H9 (cell line): ENCODE measurements around the gene FOXL1. TPM values are rescaled to one million over a fixed set of nuclear protein-coding genes. Genes with fewer than 3 reads are reported as not detected.

Experiments used
- DNase-seq: peaks from one replicate; pipeline ENCODE4 v3.0.0-alpha.2; 2017
- H2AFZ ChIP-seq: one replicate; pipeline ENCODE4 v1.6.1; 2013; ENCODE audit warnings: mild to moderate bottlenecking, low read length, control low read depth, moderate library complexity
- H2AK5ac ChIP-seq: 2 replicates; pipeline ENCODE4 v1.6.1; 2013; ENCODE audit warnings: low read length, control low read depth, mixed read lengths; ENCODE audit not compliant: insufficient read length
- H2BK120ac ChIP-seq: one replicate; pipeline ENCODE4 v1.6.1; 2013; ENCODE audit warnings: low read depth, mild to moderate bottlenecking, low read length, control low read depth, inconsistent platforms; ENCODE audit not compliant: poor library complexity, severe bottlenecking
- H2BK12ac ChIP-seq: 2 replicates; pipeline ENCODE4 v1.6.1; 2013; ENCODE audit warnings: low read length, control low read depth, mixed read lengths, low read depth; ENCODE audit not compliant: insufficient read length
- H2BK15ac ChIP-seq: 2 replicates; pipeline ENCODE4 v1.6.1; 2013; ENCODE audit warnings: low read depth, low read length, control low read depth
- H2BK20ac ChIP-seq: one replicate; pipeline ENCODE4 v1.6.1; 2013; ENCODE audit warnings: low read depth, mild to moderate bottlenecking, low read length, control low read depth, inconsistent platforms; ENCODE audit not compliant: poor library complexity, severe bottlenecking
- H2BK5ac ChIP-seq: 2 replicates; pipeline ENCODE4 v1.6.1; 2013; ENCODE audit warnings: low read length, control low read depth, mixed read lengths; ENCODE audit not compliant: insufficient read length
- H3K14ac ChIP-seq: 2 replicates; pipeline ENCODE4 v1.6.1; 2013; ENCODE audit warnings: low read length, control low read depth; ENCODE audit not compliant: insufficient read depth
- H3K18ac ChIP-seq: 2 replicates; pipeline ENCODE4 v1.6.1; 2013; ENCODE audit warnings: low read depth, mild to moderate bottlenecking, mixed read lengths, low read length, control low read depth; ENCODE audit not compliant: insufficient read length
- H3K23ac ChIP-seq: 2 replicates; pipeline ENCODE4 v1.6.1; 2013; ENCODE audit warnings: low read length, control low read depth, mixed read lengths, low read depth; ENCODE audit not compliant: insufficient read length
- H3K23me2 ChIP-seq: 2 replicates; pipeline ENCODE4 v1.6.1; 2013; ENCODE audit warnings: low read depth, mild to moderate bottlenecking, mixed read lengths, low read length, control low read depth; ENCODE audit not compliant: insufficient read length, poor library complexity, severe bottlenecking
- H3K27ac ChIP-seq: 2 replicates; pipeline ENCODE4 v1.5.1; 2013; ENCODE audit warnings: low read length, control low read depth, mixed read lengths, low read depth; ENCODE audit not compliant: insufficient read length
- H3K27me3 ChIP-seq: 2 replicates; pipeline ENCODE4 v1.6.1; 2013; ENCODE audit warnings: low read length, control low read depth, inconsistent platforms; ENCODE audit not compliant: insufficient read depth
- H3K4ac ChIP-seq: 2 replicates; pipeline ENCODE4 v1.6.1; 2013; ENCODE audit warnings: low read depth, mild to moderate bottlenecking, control low read depth, inconsistent platforms, low read length, moderate library complexity
- H3K4me1 ChIP-seq: 2 replicates; pipeline ENCODE4 v1.6.1; 2013; ENCODE audit warnings: low read length, control low read depth, inconsistent platforms; ENCODE audit not compliant: insufficient read depth
- H3K4me2 ChIP-seq: 2 replicates; pipeline ENCODE4 v1.6.1; 2013; ENCODE audit warnings: low read length, control low read depth, mixed read lengths; ENCODE audit not compliant: insufficient read length, insufficient read depth
- H3K56ac ChIP-seq: 2 replicates; pipeline ENCODE4 v1.6.1; 2013; ENCODE audit warnings: low read depth, mild to moderate bottlenecking, mixed read lengths, low read length, control low read depth; ENCODE audit not compliant: insufficient read length
- H3K79me1 ChIP-seq: 2 replicates; pipeline ENCODE4 v1.6.1; 2013; ENCODE audit warnings: low read depth, mild to moderate bottlenecking, moderate library complexity, low read length, control low read depth, inconsistent platforms; ENCODE audit not compliant: insufficient read depth, poor library complexity, severe bottlenecking
- H3K79me2 ChIP-seq: 2 replicates; pipeline ENCODE4 v1.6.1; 2013; ENCODE audit warnings: low read length, control low read depth, inconsistent platforms; ENCODE audit not compliant: insufficient read depth
- H3K9ac ChIP-seq: 2 replicates; pipeline ENCODE4 v1.6.1; 2013; ENCODE audit warnings: low read length, control low read depth, mixed read lengths; ENCODE audit not compliant: insufficient read length; ENCODE audit errors: extremely low read depth
- H3K9me3 ChIP-seq: one replicate; pipeline ENCODE4 v1.6.1; 2013; ENCODE audit warnings: low read depth, low read length, inconsistent platforms; ENCODE audit not compliant: control insufficient read depth
- H3T11ph ChIP-seq: one replicate; pipeline ENCODE4 v1.6.1; 2013; ENCODE audit warnings: mild to moderate bottlenecking, low read length, control low read depth, inconsistent platforms
- H4K20me1 ChIP-seq: one replicate; pipeline ENCODE4 v1.6.1; 2013; ENCODE audit not compliant: control insufficient read depth, insufficient read length, insufficient read depth
- H4K5ac ChIP-seq: 2 replicates; pipeline ENCODE4 v1.6.1; 2013; ENCODE audit warnings: low read depth, mild to moderate bottlenecking, mixed read lengths, low read length, control low read depth; ENCODE audit not compliant: insufficient read length
- H4K8ac ChIP-seq: replicated peaks from 2 replicates; pipeline ENCODE4 v1.6.1; 2013; ENCODE audit warnings: low read length, control low read depth, mixed read lengths, low read depth; ENCODE audit not compliant: insufficient read length
- H4K91ac ChIP-seq: 2 replicates; pipeline ENCODE4 v1.6.1; 2013; ENCODE audit warnings: low read depth, mild to moderate bottlenecking, moderate library complexity, mixed read lengths, low read length, control low read depth; ENCODE audit not compliant: insufficient read length
- H3K27ac Mint-ChIP-seq, 3 experiments: 2 replicates in 2 of 3; 3 replicates in 1 of 3; pipeline ENCODE4 v1.8.0; 2020 to 2021; ENCODE audit warnings: mixed read lengths in 3 of 3, mild to moderate bottlenecking in 1 of 3, moderate library complexity in 1 of 3
- H3K27me3 Mint-ChIP-seq: 2 replicates; pipeline ENCODE4 v1.8.0; 2021; ENCODE audit warnings: low read depth, mild to moderate bottlenecking, moderate library complexity, mixed read lengths
- H3K36me3 Mint-ChIP-seq, 3 experiments: 2 replicates in 2 of 3; 3 replicates in 1 of 3; pipeline ENCODE4 v1.8.0; 2020 to 2021; ENCODE audit warnings: low read depth in 3 of 3, mixed read lengths in 3 of 3; ENCODE audit not compliant: insufficient read depth in 1 of 3
- H3K4me1 Mint-ChIP-seq, 2 experiments: 2 replicates each; pipeline ENCODE4 v1.8.0; 2020; ENCODE audit warnings: mixed read lengths in 2 of 2
- H3K4me3 Mint-ChIP-seq, 2 experiments: 2 replicates in 1 of 2; 3 replicates in 1 of 2; pipeline ENCODE4 v1.8.0; 2020 to 2021; ENCODE audit warnings: mild to moderate bottlenecking in 2 of 2, mixed read lengths in 2 of 2, moderate library complexity in 1 of 2
- H3K9me3 Mint-ChIP-seq, 2 experiments: 2 replicates in 1 of 2; 3 replicates in 1 of 2; pipeline ENCODE4 v1.8.0; 2020; ENCODE audit warnings: mild to moderate bottlenecking in 2 of 2, mixed read lengths in 2 of 2, moderate library complexity in 1 of 2
- WGBS: extraction: QIAGEN DNeasy Blood & Tissue Kit; methylation state at CpG from one replicate; pipeline ENCODE4 v1.1.7; 2013; ENCODE audit warnings: missing lambda C conversion rate, low lambda C conversion rate, mixed read lengths; ENCODE audit not compliant: insufficient read length; ENCODE audit errors: extremely low coverage; 5-methylcytosine and 5-hydroxymethylcytosine counted together
- total RNA-seq: library from RNA; stranded (reverse); gene quantifications from 2 replicates; pipeline ENCODE4 v1.2.1, GENCODE V29; 2021
- TF ChIP-seq, protein P1 (sequence below): fragments of 200-600 bp; sonication (generic); conservative IDR thresholded peaks from 3 replicates; pipeline ENCODE4 v1.8.0; 2021; ENCODE audit warnings: antibody characterized with exemption, mild to moderate bottlenecking

FOXL1 gene
- total RNA-seq, 1 experiment from 2014 or later: 0.09 TPM

GRCh38 chr16:86538196-86538780 lies 40.1 kb upstream of the FOXL1 start:
- Histone ChIP-seq H3K14ac (no peak overlapping the region), H4K91ac (no peak overlapping the region), H2AFZ (no peak overlapping the region), H3K4me1 (no peaks in the 10 kb centered on the region), H3K79me1 (no peaks in the 10 kb centered on the region), H3K4ac (no peak overlapping the region), H4K5ac (no peak overlapping the region), H4K20me1 (no peaks in the 10 kb centered on the region), H3K23ac (no peak overlapping the region), H3K27ac (no peak overlapping the region), H3K9me3 (no peaks in the 10 kb centered on the region), H3T11ph (no peak overlapping the region), H2BK120ac (no peak overlapping the region), H3K18ac (no peak overlapping the region), H3K79me2 (no peaks in the 10 kb centered on the region), H2BK5ac (no peak overlapping the region), H3K4me2 (no peak overlapping the region), H2BK12ac (no peak overlapping the region), H4K8ac (no peak overlapping the region), H2BK20ac (no peak overlapping the region), H2BK15ac (no peak overlapping the region), H3K27me3 (no peaks in the 10 kb centered on the region), H3K56ac (no peak overlapping the region), H3K9ac (no peak overlapping the region), H2AK5ac (no peak overlapping the region), H3K23me2 (no peaks in the 10 kb centered on the region)
- H3K27ac Mint-ChIP-seq: no peak overlapping the region
- H3K4me1 Mint-ChIP-seq: 0 out of 4 replicates have a peak, but pooled peaks cover 0 to 3% of the 10 kb centered on the region in 2 experiments
- peaks cover 3% of the 10 kb centered on the region for H3K27me3 Mint-ChIP-seq
- no peak overlapping the region for H3K4me3 Mint-ChIP-seq
- no peaks in the 10 kb centered on the region; a peak in 1 of 7 replicates for H3K36me3 Mint-ChIP-seq
- WGBS: no CpG with 5 or more reads among the region's 17 CpGs
- TF ChIP-seq, protein P1, sequence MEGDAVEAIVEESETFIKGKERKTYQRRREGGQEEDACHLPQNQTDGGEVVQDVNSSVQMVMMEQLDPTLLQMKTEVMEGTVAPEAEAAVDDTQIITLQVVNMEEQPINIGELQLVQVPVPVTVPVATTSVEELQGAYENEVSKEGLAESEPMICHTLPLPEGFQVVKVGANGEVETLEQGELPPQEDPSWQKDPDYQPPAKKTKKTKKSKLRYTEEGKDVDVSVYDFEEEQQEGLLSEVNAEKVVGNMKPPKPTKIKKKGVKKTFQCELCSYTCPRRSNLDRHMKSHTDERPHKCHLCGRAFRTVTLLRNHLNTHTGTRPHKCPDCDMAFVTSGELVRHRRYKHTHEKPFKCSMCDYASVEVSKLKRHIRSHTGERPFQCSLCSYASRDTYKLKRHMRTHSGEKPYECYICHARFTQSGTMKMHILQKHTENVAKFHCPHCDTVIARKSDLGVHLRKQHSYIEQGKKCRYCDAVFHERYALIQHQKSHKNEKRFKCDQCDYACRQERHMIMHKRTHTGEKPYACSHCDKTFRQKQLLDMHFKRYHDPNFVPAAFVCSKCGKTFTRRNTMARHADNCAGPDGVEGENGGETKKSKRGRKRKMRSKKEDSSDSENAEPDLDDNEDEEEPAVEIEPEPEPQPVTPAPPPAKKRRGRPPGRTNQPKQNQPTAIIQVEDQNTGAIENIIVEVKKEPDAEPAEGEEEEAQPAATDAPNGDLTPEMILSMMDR: no peak
- no peaks in the 10 kb centered on the region for H3K9me3 Mint-ChIP-seq
- DNase-seq: no peak
